GM12892 (cell line): ENCODE measurements around the gene GRAMD4. TPM values are rescaled to one million over a fixed set of nuclear protein-coding genes. Genes with fewer than 3 reads are reported as not detected.

Experiments used
- DNase-seq: peaks from one replicate; pipeline ENCODE4 v3.0.0; 2011; ENCODE audit not compliant: insufficient read length
- FAIRE-seq: peaks from 2 replicates; lab custom pipeline; 2011; peaks lifted over from hg19 to GRCh38; lab: Jason Lieb, UNC
- POLR2A ChIP-seq: IDR thresholded peaks from 2 replicates; pipeline ENCODE4 v1.6.1; 2011; ENCODE audit warnings: low read depth, low read length, control low read depth
- POLR2AphosphoS5 ChIP-seq: IDR thresholded peaks from 2 replicates; pipeline ENCODE4 v1.6.1; 2011; ENCODE audit warnings: low read depth, low read length, control low read depth
- TAF1 ChIP-seq: IDR thresholded peaks from 2 replicates; pipeline ENCODE4 v1.6.1; 2011; ENCODE audit warnings: low read depth, mild to moderate bottlenecking, control low read depth, low read length, borderline replicate concordance
- polyA plus RNA-seq: library from polyadenylated mRNA; unstranded; fragments of >200 nt; gene quantifications from one replicate; pipeline ENCODE4 v1.2.1, GENCODE V29; 2012; ENCODE audit warnings: missing spikeins, inconsistent platforms; ENCODE audit not compliant: missing spikeins

GRAMD4 gene
- 5.5 TPM for polyA plus RNA-seq

GRCh38 chr22:46619830-46620501, at the start of gene GRAMD4:
GRAMD4 (plus strand) TSS chr22:46620386; CDS start chr22:46626800, 6,414 bp downstream.
- TF ChIP-seq POLR2A (no peak), TAF1 (no peak), POLR2AphosphoS5 (no peak)
- FAIRE-seq (no peak), DNase-seq (no peak)

DNA sequence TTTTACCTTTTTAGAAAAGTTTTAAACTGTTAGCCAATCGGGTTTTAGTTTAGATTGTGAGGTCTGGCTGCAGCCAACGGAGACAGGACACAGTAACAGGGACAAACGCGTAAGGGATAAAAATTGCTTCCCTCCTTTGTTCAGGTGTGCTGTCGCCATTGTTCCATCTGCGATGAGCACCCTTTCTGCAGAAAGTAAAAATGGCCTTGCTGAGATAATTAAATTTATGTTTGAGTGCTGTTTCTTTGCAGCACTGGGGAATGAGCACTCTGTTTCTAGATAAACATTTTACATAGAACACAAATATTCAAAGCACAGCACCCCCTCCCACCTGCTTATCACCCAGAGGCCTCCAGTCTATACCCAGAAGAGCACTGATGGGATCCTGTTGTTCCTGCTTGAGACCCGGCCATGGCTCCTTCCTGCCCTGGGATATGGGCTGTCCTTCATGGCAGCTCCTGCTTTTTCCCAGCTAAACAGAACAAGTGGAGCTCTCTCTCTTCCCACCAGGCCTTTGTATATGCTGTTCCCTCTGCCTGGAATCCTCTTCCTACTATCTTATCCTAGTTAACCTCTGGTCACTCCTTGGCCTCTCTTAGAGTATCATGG, 48.4 kb upstream of the GRAMD4 start:
- TF ChIP-seq POLR2AphosphoS5 (no peak), POLR2A (no peak), TAF1 (no peak)
- DNase-seq (no peak), FAIRE-seq (no peak)

DNA sequence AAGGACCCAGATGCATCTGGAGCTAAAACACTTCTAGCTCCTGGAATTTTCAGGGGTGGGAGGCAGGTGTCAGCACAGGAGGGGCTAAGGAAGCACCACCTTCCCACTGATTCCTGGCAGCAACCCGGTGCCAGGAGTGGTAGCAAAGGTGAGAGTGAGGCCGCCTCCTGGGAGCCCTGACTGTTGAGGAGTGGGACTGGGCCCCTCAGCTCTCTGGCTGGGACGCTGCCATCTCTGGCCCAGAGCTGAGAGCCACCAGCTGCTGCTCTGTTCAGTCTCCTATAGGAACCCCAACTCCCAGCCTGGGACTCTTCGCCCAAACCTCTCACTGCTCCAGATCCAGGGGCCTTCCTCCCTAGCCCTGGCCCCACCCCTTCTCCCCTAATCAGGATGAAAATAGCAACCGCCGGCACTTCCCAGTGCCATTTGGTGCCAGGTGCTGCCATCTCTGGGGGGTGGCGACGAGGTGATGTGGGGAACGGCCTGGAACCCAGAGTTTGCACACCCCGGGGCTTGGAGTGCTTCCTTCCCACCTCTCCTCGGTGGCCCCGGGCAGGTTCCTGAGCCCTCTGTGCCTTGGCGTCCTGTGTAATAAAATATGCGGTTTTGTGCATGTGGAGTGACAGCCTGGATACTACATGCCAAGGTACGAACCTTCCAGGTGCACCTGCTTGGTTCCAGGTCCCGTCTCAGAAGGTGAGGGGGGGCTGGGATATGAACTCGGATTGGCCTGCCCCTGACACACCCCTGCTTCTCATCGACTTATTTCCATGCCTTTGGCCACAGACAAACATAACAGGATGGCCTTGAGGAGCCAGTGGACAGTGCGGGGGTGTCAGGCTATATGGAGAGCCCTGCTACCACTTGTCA, 47.0 kb upstream of the GRAMD4 start:
- DNase-seq (no peak), FAIRE-seq (no peak)
- TF ChIP-seq TAF1 (no peak), POLR2A (no peak), POLR2AphosphoS5 (no peak)

DNA sequence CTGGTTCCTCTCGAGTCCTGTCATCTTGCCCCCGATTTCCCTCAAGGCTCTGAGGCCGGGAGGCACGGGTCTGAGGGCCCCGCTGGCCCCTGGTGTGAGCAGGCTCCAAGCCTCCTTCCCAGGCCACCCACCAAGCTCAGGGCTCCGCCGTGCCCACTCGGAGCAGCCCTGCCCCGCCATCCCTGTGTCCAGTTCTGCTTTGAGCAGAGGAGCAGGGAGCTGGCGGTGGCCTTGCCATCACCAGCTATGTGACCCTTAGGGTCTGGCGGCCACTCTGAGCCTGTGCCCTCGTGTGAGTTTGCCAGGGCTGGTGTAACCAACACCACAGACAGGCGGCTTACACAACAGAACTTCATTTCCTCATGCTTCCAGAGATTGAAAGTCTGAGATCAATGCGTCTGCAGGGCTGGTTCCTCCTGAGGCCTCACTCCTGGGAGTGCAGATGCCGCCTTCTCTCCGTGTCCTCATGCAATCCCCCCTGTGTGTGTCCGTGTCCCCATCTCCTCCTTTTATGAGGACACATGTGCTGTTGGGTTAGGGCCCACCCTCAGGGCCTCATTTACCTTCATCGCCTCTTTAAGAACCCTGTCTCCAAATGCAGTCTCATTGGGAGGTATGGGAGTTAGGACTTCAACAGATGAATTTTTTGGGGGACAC, 46.3 kb upstream of the GRAMD4 start:
- no peak for DNase-seq
- FAIRE-seq = no peak
- TF ChIP-seq POLR2AphosphoS5 (no peak), POLR2A (no peak), TAF1 (no peak)

GRCh38 chr22:46574438-46574992, 45.7 kb upstream of the GRAMD4 start:
- FAIRE-seq (no peak), DNase-seq (no peak)
- TF ChIP-seq TAF1 = no peak
- no peak for TF ChIP-seq POLR2AphosphoS5
- TF ChIP-seq POLR2A = no peak

DNA sequence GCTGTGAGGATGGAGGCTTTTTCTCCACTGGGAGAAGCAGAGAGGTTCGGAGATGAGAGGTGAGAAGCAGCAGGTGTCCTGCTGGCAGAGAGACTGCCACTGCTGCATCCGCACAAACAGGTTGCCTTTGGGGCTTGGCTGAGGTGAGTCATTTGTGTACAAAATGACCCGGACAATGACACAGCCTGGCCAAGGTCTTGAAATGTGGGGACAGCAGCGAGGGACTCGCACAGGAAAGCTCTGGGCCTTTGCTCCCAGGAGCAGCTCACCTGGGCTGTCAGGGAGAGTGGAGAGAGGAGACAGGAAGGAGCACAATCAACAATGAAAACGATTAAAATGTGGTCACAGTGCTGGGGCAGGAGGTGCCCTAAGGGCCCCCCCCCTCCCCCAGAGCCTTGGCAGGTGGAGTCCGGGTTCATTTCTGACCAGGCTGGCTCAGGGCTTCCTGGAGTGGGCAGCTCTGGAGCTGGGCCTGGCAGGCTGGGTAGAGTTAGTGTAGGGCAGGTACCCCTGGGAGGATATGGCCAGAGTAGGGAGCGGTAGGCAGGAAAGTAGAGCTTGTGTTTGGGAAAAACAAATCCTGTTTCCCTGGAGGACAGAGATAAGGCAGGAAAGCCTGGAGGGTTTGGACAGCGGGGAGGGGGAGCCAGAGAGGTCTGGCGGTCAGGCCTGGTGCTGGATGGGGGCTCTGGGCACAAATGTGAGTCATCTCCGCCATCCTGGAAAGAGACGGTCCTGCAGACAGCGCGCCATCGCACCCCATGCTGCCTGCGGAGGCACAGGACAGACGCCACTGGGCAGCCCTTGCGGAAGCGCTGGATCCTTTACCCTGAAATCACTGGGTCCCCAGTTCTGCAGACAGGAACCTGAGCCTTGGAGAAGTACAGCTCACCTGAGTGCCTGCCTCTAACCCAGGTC, 44.9 kb upstream of the GRAMD4 start:
- FAIRE-seq = no peak
- no peak for DNase-seq
- TF ChIP-seq TAF1 = no peak
- no peak for TF ChIP-seq POLR2A
- TF ChIP-seq POLR2AphosphoS5 = no peak

DNA sequence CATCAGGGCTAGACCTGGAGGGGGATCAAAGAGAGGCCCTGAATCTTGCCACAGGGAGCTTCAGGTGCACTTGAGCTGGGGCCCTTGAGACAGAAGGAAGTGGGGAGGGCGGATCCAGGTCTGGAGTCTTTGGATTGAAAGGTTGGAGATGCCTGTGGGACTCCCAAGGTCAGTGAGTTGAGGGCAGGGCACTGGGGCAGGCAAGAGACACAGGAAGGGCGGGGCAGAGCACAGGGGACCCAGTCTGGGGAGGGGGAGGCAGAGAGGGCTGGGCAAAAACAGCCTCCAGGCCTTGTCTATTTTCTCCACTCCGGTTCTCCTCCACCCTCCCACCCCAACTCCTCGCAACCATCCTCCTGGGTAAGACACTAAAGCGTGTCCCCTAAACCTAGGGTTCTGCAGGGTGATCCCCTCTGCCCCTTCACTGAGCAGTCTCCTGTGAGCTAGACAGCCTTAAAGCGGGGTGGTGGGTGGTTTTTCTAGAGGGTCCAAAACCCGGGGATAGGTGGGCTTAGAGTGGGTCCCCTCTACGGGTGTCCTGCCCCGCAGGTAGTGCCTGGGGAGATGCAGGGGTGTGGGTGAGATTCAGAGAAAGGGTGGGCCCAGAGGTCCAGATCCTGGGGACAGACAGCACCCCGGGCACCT, 44.2 kb upstream of the GRAMD4 start:
- FAIRE-seq = no peak
- no peak for TF ChIP-seq POLR2AphosphoS5
- TF ChIP-seq TAF1 = no peak
- TF ChIP-seq POLR2A = no peak
- no peak for DNase-seq

GRCh38 chr22:46576556-46577367, 43.4 kb upstream of the GRAMD4 start:
- DNase-seq (peak; percentile 84), FAIRE-seq (peak; percentile 69)
- TF ChIP-seq TAF1 (no peak), POLR2A (no peak), POLR2AphosphoS5 (no peak)
